Colonic mucosa (tissue), 4 donors: ENCODE data around the gene MOB3B. TPM values are rescaled to one million over a fixed set of nuclear protein-coding genes. Genes with fewer than 3 reads are reported as not detected.

Experiments
- DNase-seq: peaks from one replicate; pipeline ENCODE4 v3.0.0-alpha.2; 2020
- H3K27ac ChIP-seq: fragments of 200-600 bp; one replicate; pipeline ENCODE4 v1.8.0; 2021
- H3K27me3 ChIP-seq: fragments of 200-600 bp; one replicate; pipeline ENCODE4 v1.8.0; 2021
- H3K36me3 ChIP-seq: fragments of 200-600 bp; one replicate; pipeline ENCODE4 v1.8.0; 2021
- H3K4me1 ChIP-seq: fragments of 200-600 bp; one replicate; pipeline ENCODE4 v1.8.0; 2021; ENCODE audit warnings: mild to moderate bottlenecking
- H3K4me3 ChIP-seq: fragments of 200-600 bp; one replicate; pipeline ENCODE4 v1.8.0; 2021
- H3K9ac ChIP-seq, 2 donors: one replicate each; pipeline ENCODE4 v1.7.0; 2013; ENCODE audit warnings: control low read depth in 2 of 2, low read depth in 2 of 2, low read length in 2 of 2
- H3K9me3 ChIP-seq: fragments of 200-600 bp; one replicate; pipeline ENCODE4 v1.8.0; 2021
- CTCF ChIP-seq: fragments of 200-600 bp; IDR thresholded peaks from one replicate; pipeline ENCODE4 v1.8.0; 2022; ENCODE audit warnings: antibody characterized with exemption, mild to moderate bottlenecking
- intact Hi-C: fragments of 100-400 bp; cut with DNase I; formaldehyde crosslinking; loops from one replicate; pipeline ENCODE4 v1.14.1; 2022
- total RNA-seq, 2 donors: library from RNA; stranded (reverse); fragmentation: NEBNext Ultra II Directional in 1 of 2; extraction: Animal tissue kit (Norgen Biotek cat#: 25700) in 1 of 2; gene quantifications; one replicate each; pipeline ENCODE4 v1.2.1, GENCODE V29; 2021
- donor health status: healthy.
- donor health status: DM: no; HTN: no; CAD: no.
- donor health status: DM: no; HTN: no; CAD: no.

The MOB3B gene
- total RNA-seq = 10 to 100 TPM; 35.8 to 39.6 TPM

- H3K4me3 ChIP-seq = peak within 1 kb of the TSS; percentile 79
- H3K27ac ChIP-seq = peak within 1 kb of the TSS; percentile 96
- peak; percentile 93 for DNase-seq
- no peaks in the 10 kb centered on the region for H3K4me1 ChIP-seq
- peak; percentile 94 for TF ChIP-seq CTCF
- no peaks in the 10 kb centered on the region for H3K9me3 ChIP-seq
- no peaks in the 10 kb centered on the region for H3K36me3 ChIP-seq
- H3K9ac ChIP-seq = peak within 1 kb of the TSS; percentile 71 to 99
- no peaks in the 10 kb centered on the region for H3K27me3 ChIP-seq
- intact Hi-C loops = loop anchor here (2.0 to 10.0 kb wide), 3 partner anchors 63 to 197 kb away; no protein-coding TSS in a partner anchor
These were observed at the start of gene MOB3B for GRCh38 chr9:27529316-27530278. TSS of gene MOB3B (minus strand) at chr9:27529814. CDS start at chr9:27455550, 74,264 bp downstream.

- no peak for TF ChIP-seq CTCF
- Histone ChIP-seq H3K9ac (peak overlapping the region; percentile 62 to 64), H3K4me1 (no peaks in the 10 kb centered on the region), H3K27me3 (no peaks in the 10 kb centered on the region), H3K27ac (peak overlapping the region; percentile 97), H3K4me3 (peak overlapping the region; percentile 81), H3K9me3 (no peaks in the 10 kb centered on the region), H3K36me3 (no peaks in the 10 kb centered on the region)
- DNase-seq = peak; percentile 98
- intact Hi-C loops = loop anchor here (5.0 kb wide), 1 partner anchor 88 kb away; no protein-coding TSS in a partner anchor
These were observed 44.3 kb upstream of the MOB3B start for GRCh38 chr9:27573634-27574590.

- Histone ChIP-seq H3K27ac (peak within 1 kb of the TSS; percentile 97), H3K9me3 (no peaks in the 10 kb centered on the region), H3K36me3 (no peaks in the 10 kb centered on the region), H3K4me1 (no peaks in the 10 kb centered on the region), H3K4me3 (peak within 1 kb of the TSS; percentile 81), H3K9ac (peak within 1 kb of the TSS; percentile 88 to 92), H3K27me3 (no peaks in the 10 kb centered on the region)
- peak; percentile 86 for DNase-seq
- intact Hi-C loops = loop anchor here (5.0 kb wide), 1 partner anchor 89 kb away; no protein-coding TSS in a partner anchor
- TF ChIP-seq CTCF = no peak
These were observed 43.5 kb upstream of the MOB3B start, which contains the start of gene C9orf72 for GRCh38 chr9:27572918-27573633. TSS of gene C9orf72 (minus strand) at chr9:27573481. CDS start at chr9:27567120, 6,361 bp downstream.

- DNase-seq = no peak
- intact Hi-C loops = loop anchor here (5.0 kb wide), 1 partner anchor 90 kb away; no protein-coding TSS in a partner anchor
- no peak for TF ChIP-seq CTCF
These were observed 42.9 kb upstream of the MOB3B start for GRCh38 chr9:27572566-27572917.

More at GRCh38 chr9:27572566-27572917, 42.9 kb upstream of the MOB3B start:
- Histone ChIP-seq H3K9ac (peak overlapping the region; percentile 88 to 92), H3K4me3 (peak overlapping the region; percentile 81), H3K27me3 (no peaks in the 10 kb centered on the region), H3K36me3 (no peaks in the 10 kb centered on the region), H3K9me3 (no peaks in the 10 kb centered on the region), H3K4me1 (no peaks in the 10 kb centered on the region), H3K27ac (peak overlapping the region; percentile 97)
